Fibroblast of villous mesenchyme (primary cell): Measurements from ENCODE around the gene MXD3. TPM values are rescaled to one million over a fixed set of nuclear protein-coding genes. Genes with fewer than 3 reads are reported as not detected.

Source experiments
- DNase-seq: peaks from one replicate; pipeline ENCODE4 v3.0.0-alpha.2; 2010; ENCODE audit warnings: low read depth
- H3K4me3 ChIP-seq: 2 replicates; pipeline ENCODE4 v1.5.1; 2011; ENCODE audit warnings: low read depth, mild to moderate bottlenecking, low read length
- CTCF ChIP-seq: IDR thresholded peaks from 2 replicates; pipeline ENCODE4 v1.5.1; 2012; ENCODE audit warnings: low read depth, mild to moderate bottlenecking, low read length; ENCODE audit not compliant: insufficient read depth
- total RNA-seq: library from RNA; depleted of rRNA; stranded (reverse); fragments of >200 nt; gene quantifications from 2 replicates; pipeline ENCODE4 v1.2.3, GENCODE V29; 2012

Gene MXD3
- total RNA-seq, 1 donor = 9.1 TPM

GRCh38 chr5:177335701-177336065, 24.0 kb upstream of the MXD3 start:
- DNase-seq = no peak
- TF ChIP-seq CTCF = no peak
- H3K4me3 ChIP-seq = no peak overlapping the region

- TF ChIP-seq CTCF = no peak
- DNase-seq = no peak
- no peak overlapping the region for H3K4me3 ChIP-seq
These were observed 23.3 kb upstream of the MXD3 start for GRCh38 chr5:177334781-177335700.

GRCh38 chr5:177334155-177334551, 22.5 kb upstream of the MXD3 start:
- TF ChIP-seq CTCF = no peak
- H3K4me3 ChIP-seq = no peak overlapping the region
- DNase-seq = no peak

GRCh38 chr5:177333420-177334154, 21.9 kb upstream of the MXD3 start:
- DNase-seq = no peak
- no peak overlapping the region for H3K4me3 ChIP-seq
- TF ChIP-seq CTCF = no peak

- no peak overlapping the region for H3K4me3 ChIP-seq
- DNase-seq = no peak
- TF ChIP-seq CTCF = no peak
These were observed 21.2 kb upstream of the MXD3 start for GRCh38 chr5:177332896-177333260.

GRCh38 chr5:177332031-177332895, 20.6 kb upstream of the MXD3 start:
- no peak for DNase-seq
- TF ChIP-seq CTCF = no peak
- no peak overlapping the region for H3K4me3 ChIP-seq
